ENCODE results near the gene EPHA3.

Gene EPHA3

GRCh38 chr3:89353465-89353864 lies 246.0 kb downstream of the EPHA3 start:
- no peaks in the 10 kb centered on the region for H3K4me1 ChIP-seq
- no peaks in the 10 kb centered on the region for H3K9me3 ChIP-seq
- TF ChIP-seq CTCF (IDR thresholded peaks at IDR 0.05): no peak
- no peak overlapping the region for H3K4me3 ChIP-seq
- DNase-seq: no peak
- no peak overlapping the region for H3K27ac ChIP-seq
- intact Hi-C loops (cut with DNase I; ENCODE audit: low total_unique reads): no loop called here
- H3K36me3 ChIP-seq: no peaks in the 10 kb centered on the region
- no peaks in the 10 kb centered on the region for H3K27me3 ChIP-seq

- Histone ChIP-seq H3K4me3 (no peak overlapping the region), H3K27me3 (no peaks in the 10 kb centered on the region), H3K4me1 (no peaks in the 10 kb centered on the region), H3K9me3 (no peaks in the 10 kb centered on the region), H3K27ac (no peak overlapping the region), H3K36me3 (no peaks in the 10 kb centered on the region)
- intact Hi-C loops (cut with DNase I; ENCODE audit: low total_unique reads): no loop called here
- TF ChIP-seq CTCF (IDR thresholded peaks at IDR 0.05): no peak
- DNase-seq: no peak
Observed at GRCh38 chr3:89358281-89358680, 250.9 kb downstream of the EPHA3 start.

- H3K36me3 ChIP-seq: no peaks in the 10 kb centered on the region
- H3K4me1 ChIP-seq: peaks cover 0 to 10% (median 0%) of the 10 kb centered on the region in 4 donors
- no peak for TF ChIP-seq CTCF (IDR thresholded peaks at IDR 0.05)
- intact Hi-C loops (cut with DNase I; ENCODE audit: low total_unique reads): no loop called here
- H3K27me3 ChIP-seq: no peaks in the 10 kb centered on the region
- H3K9me3 ChIP-seq: no peaks in the 10 kb centered on the region
- H3K27ac ChIP-seq: no peak overlapping the region
- DNase-seq: no peak
- no peak overlapping the region for H3K4me3 ChIP-seq
Observed at GRCh38 chr3:89360156-89360555, 252.7 kb downstream of the EPHA3 start.

GRCh38 chr3:89362496-89362895 lies 255.1 kb downstream of the EPHA3 start:
- no peak for TF ChIP-seq CTCF (IDR thresholded peaks at IDR 0.05)
- Histone ChIP-seq H3K4me3 (no peak overlapping the region), H3K27me3 (no peaks in the 10 kb centered on the region), H3K4me1 (peaks cover 0 to 10% (median 0%) of the 10 kb centered on the region in 4 donors), H3K27ac (no peak overlapping the region), H3K9me3 (no peaks in the 10 kb centered on the region), H3K36me3 (no peaks in the 10 kb centered on the region)
- intact Hi-C loops (cut with DNase I; ENCODE audit: low total_unique reads): no loop called here
- no peak for DNase-seq

- H3K36me3 ChIP-seq: no peaks in the 10 kb centered on the region
- no peak for DNase-seq
- TF ChIP-seq CTCF (IDR thresholded peaks at IDR 0.05): no peak
- intact Hi-C loops (cut with DNase I; ENCODE audit: low total_unique reads): no loop called here
- no peaks in the 10 kb centered on the region for H3K9me3 ChIP-seq
- H3K4me1 ChIP-seq: peaks cover 0 to 10% (median 0%) of the 10 kb centered on the region in 4 donors
- no peaks in the 10 kb centered on the region for H3K27me3 ChIP-seq
- no peak overlapping the region for H3K27ac ChIP-seq
- no peak overlapping the region for H3K4me3 ChIP-seq
Observed at GRCh38 chr3:89363171-89363570, 255.8 kb downstream of the EPHA3 start.

- Histone ChIP-seq H3K4me3 (no peak overlapping the region), H3K4me1 (peaks cover 0 to 10% (median 0%) of the 10 kb centered on the region in 4 donors), H3K27ac (no peak overlapping the region), H3K9me3 (no peaks in the 10 kb centered on the region), H3K36me3 (no peaks in the 10 kb centered on the region), H3K27me3 (no peaks in the 10 kb centered on the region)
- intact Hi-C loops (cut with DNase I; ENCODE audit: low total_unique reads): no loop called here
- no peak for DNase-seq
- TF ChIP-seq CTCF (IDR thresholded peaks at IDR 0.05): no peak
Observed at GRCh38 chr3:89364314-89364713, 256.9 kb downstream of the EPHA3 start.

Measured in tibial artery (tissue), 4 donors.